ENCODE results near the gene STRADA.

STRADA gene

GRCh38 chr17:63775420-63775819, 33.8 kb upstream of the STRADA start:
- TF ChIP-seq ZFP30 (CRISPR knock-in tag; IDR thresholded peaks at IDR 0.05) (no peak), ZC3H10 (CRISPR knock-in tag; IDR thresholded peaks at IDR 0.05) (no peak), BACH2 (CRISPR knock-in tag; IDR thresholded peaks at IDR 0.05; ENCODE audit: borderline replicate concordance) (no peak), ZFP3 (CRISPR knock-in tag; IDR thresholded peaks at IDR 0.05) (no peak), ESRRG (CRISPR knock-in tag; IDR thresholded peaks at IDR 0.05) (no peak), TSHZ2 (CRISPR knock-in tag; IDR thresholded peaks at IDR 0.05) (no peak), CSDC2 (CRISPR knock-in tag; IDR thresholded peaks at IDR 0.05) (no peak), ZNF565 (CRISPR knock-in tag; conservative IDR thresholded peaks at IDR 0.05; ENCODE audit: low read depth) (no peak), GLIS3 (CRISPR knock-in tag; IDR thresholded peaks at IDR 0.05) (no peak), ARNTL (CRISPR knock-in tag; IDR thresholded peaks at IDR 0.05; ENCODE audit: borderline replicate concordance, low read depth) (no peak), ZNF8 (CRISPR knock-in tag; IDR thresholded peaks at IDR 0.05) (no peak)
- no peak for ATAC-seq

GRCh38 chr17:63774969-63775265, 33.3 kb upstream of the STRADA start:
- ATAC-seq: no peak
- TF ChIP-seq OSR1 (CRISPR knock-in tag; IDR thresholded peaks at IDR 0.05) (no peak), SNAI2 (CRISPR knock-in tag; IDR thresholded peaks at IDR 0.05) (no peak), TCF4 (CRISPR knock-in tag; IDR thresholded peaks at IDR 0.05; ENCODE audit: borderline replicate concordance) (no peak), ZFP30 (CRISPR knock-in tag; IDR thresholded peaks at IDR 0.05) (no peak), ZFP3 (CRISPR knock-in tag; IDR thresholded peaks at IDR 0.05) (no peak), TSHZ2 (CRISPR knock-in tag; IDR thresholded peaks at IDR 0.05) (no peak), ISL1 (CRISPR knock-in tag; IDR thresholded peaks at IDR 0.05) (no peak), ZNF565 (CRISPR knock-in tag; conservative IDR thresholded peaks at IDR 0.05; ENCODE audit: low read depth) (no peak), RARB (CRISPR knock-in tag; IDR thresholded peaks at IDR 0.05) (no peak), PATZ1 (CRISPR knock-in tag; IDR thresholded peaks at IDR 0.05; ENCODE audit: borderline replicate concordance) (no peak), ARNTL (CRISPR knock-in tag; IDR thresholded peaks at IDR 0.05; ENCODE audit: borderline replicate concordance, low read depth) (no peak), POU6F1 (CRISPR knock-in tag; IDR thresholded peaks at IDR 0.05; ENCODE audit: borderline replicate concordance, low read depth) (no peak), GLIS3 (CRISPR knock-in tag; IDR thresholded peaks at IDR 0.05) (no peak), CREB5 (CRISPR knock-in tag; IDR thresholded peaks at IDR 0.05; ENCODE audit: low read depth) (no peak), ZC3H10 (CRISPR knock-in tag; IDR thresholded peaks at IDR 0.05) (no peak), CSRNP3 (CRISPR knock-in tag; IDR thresholded peaks at IDR 0.05) (no peak), ESRRG (CRISPR knock-in tag; IDR thresholded peaks at IDR 0.05) (no peak), ZNF8 (CRISPR knock-in tag; IDR thresholded peaks at IDR 0.05) (no peak), BACH2 (CRISPR knock-in tag; IDR thresholded peaks at IDR 0.05; ENCODE audit: borderline replicate concordance) (no peak)

Data from SK-N-SH treated with all-trans-retinoic acid at 6 μM for 48 hours (cell line).